ENCODE measurements around the gene AUTS2.

Gene AUTS2

GRCh38 chr7:70029993-70030392, 431.7 kb downstream of the AUTS2 start:
- FAIRE-seq (no peak), DNase-seq (ENCODE audit: insufficient read length) (no peak)
- no peak for TF ChIP-seq POLR2AphosphoS5 (IDR thresholded peaks at IDR 0.05; ENCODE audit: low read depth, low read length)
- no peak for TF ChIP-seq POLR2A (IDR thresholded peaks at IDR 0.05; ENCODE audit: low read depth, low read length)
- no peak for TF ChIP-seq TAF1 (IDR thresholded peaks at IDR 0.05; ENCODE audit: borderline replicate concordance, low read depth, low read length)

- TF ChIP-seq POLR2AphosphoS5 (IDR thresholded peaks at IDR 0.05; ENCODE audit: low read depth, low read length) (no peak), POLR2A (IDR thresholded peaks at IDR 0.05; ENCODE audit: low read depth, low read length) (no peak), TAF1 (IDR thresholded peaks at IDR 0.05; ENCODE audit: borderline replicate concordance, low read depth, low read length) (no peak)
- FAIRE-seq (no peak), DNase-seq (ENCODE audit: insufficient read length) (no peak)
Measured at GRCh38 chr7:70030745-70031144, 432.5 kb downstream of the AUTS2 start.

GRCh38 chr7:70031245-70031644, 433.0 kb downstream of the AUTS2 start:
- DNase-seq (ENCODE audit: insufficient read length), result no peak
- TF ChIP-seq POLR2AphosphoS5 (IDR thresholded peaks at IDR 0.05; ENCODE audit: low read depth, low read length) (no peak), TAF1 (IDR thresholded peaks at IDR 0.05; ENCODE audit: borderline replicate concordance, low read depth, low read length) (no peak), POLR2A (IDR thresholded peaks at IDR 0.05; ENCODE audit: low read depth, low read length) (no peak)
- no peak for FAIRE-seq

- no peak for TF ChIP-seq TAF1 (IDR thresholded peaks at IDR 0.05; ENCODE audit: borderline replicate concordance, low read depth, low read length)
- TF ChIP-seq POLR2A (IDR thresholded peaks at IDR 0.05; ENCODE audit: low read depth, low read length), result no peak
- no peak for TF ChIP-seq POLR2AphosphoS5 (IDR thresholded peaks at IDR 0.05; ENCODE audit: low read depth, low read length)
- DNase-seq (ENCODE audit: insufficient read length), result no peak
- no peak for FAIRE-seq
Measured at GRCh38 chr7:70032649-70033048, 434.4 kb downstream of the AUTS2 start.

- TF ChIP-seq POLR2AphosphoS5 (IDR thresholded peaks at IDR 0.05; ENCODE audit: low read depth, low read length), result no peak
- FAIRE-seq (no peak), DNase-seq (ENCODE audit: insufficient read length) (no peak)
Measured at GRCh38 chr7:70033226-70033625, 435.0 kb downstream of the AUTS2 start.

GRCh38 chr7:70034999-70035398, 436.7 kb downstream of the AUTS2 start:
- FAIRE-seq (no peak), DNase-seq (ENCODE audit: insufficient read length) (no peak)
- no peak for TF ChIP-seq TAF1 (IDR thresholded peaks at IDR 0.05; ENCODE audit: borderline replicate concordance, low read depth, low read length)
- TF ChIP-seq POLR2A (IDR thresholded peaks at IDR 0.05; ENCODE audit: low read depth, low read length), result no peak
- TF ChIP-seq POLR2AphosphoS5 (IDR thresholded peaks at IDR 0.05; ENCODE audit: low read depth, low read length), result no peak

- no peak for FAIRE-seq
- TF ChIP-seq TAF1 (IDR thresholded peaks at IDR 0.05; ENCODE audit: borderline replicate concordance, low read depth, low read length), result no peak
- TF ChIP-seq POLR2AphosphoS5 (IDR thresholded peaks at IDR 0.05; ENCODE audit: low read depth, low read length), result no peak
- TF ChIP-seq POLR2A (IDR thresholded peaks at IDR 0.05; ENCODE audit: low read depth, low read length), result no peak
Measured at GRCh38 chr7:70035519-70035918, 437.2 kb downstream of the AUTS2 start.

GRCh38 chr7:70035955-70036354, 437.7 kb downstream of the AUTS2 start:
- FAIRE-seq (no peak), DNase-seq (ENCODE audit: insufficient read length) (no peak)
- TF ChIP-seq POLR2AphosphoS5 (IDR thresholded peaks at IDR 0.05; ENCODE audit: low read depth, low read length), result no peak
- no peak for TF ChIP-seq POLR2A (IDR thresholded peaks at IDR 0.05; ENCODE audit: low read depth, low read length)
- TF ChIP-seq TAF1 (IDR thresholded peaks at IDR 0.05; ENCODE audit: borderline replicate concordance, low read depth, low read length), result no peak

More at GRCh38 chr7:70035519-70035918, 437.2 kb downstream of the AUTS2 start:
- no peak for DNase-seq (ENCODE audit: insufficient read length)

GRCh38 chr7:70036695-70037094, 438.4 kb downstream of the AUTS2 start:
- TF ChIP-seq POLR2AphosphoS5 (IDR thresholded peaks at IDR 0.05; ENCODE audit: low read depth, low read length) (no peak), POLR2A (IDR thresholded peaks at IDR 0.05; ENCODE audit: low read depth, low read length) (no peak), TAF1 (IDR thresholded peaks at IDR 0.05; ENCODE audit: borderline replicate concordance, low read depth, low read length) (no peak)
- FAIRE-seq (no peak), DNase-seq (ENCODE audit: insufficient read length) (no peak)

- TF ChIP-seq POLR2A (IDR thresholded peaks at IDR 0.05; ENCODE audit: low read depth, low read length) (no peak), POLR2AphosphoS5 (IDR thresholded peaks at IDR 0.05; ENCODE audit: low read depth, low read length) (no peak), TAF1 (IDR thresholded peaks at IDR 0.05; ENCODE audit: borderline replicate concordance, low read depth, low read length) (no peak)
- no peak for FAIRE-seq
- DNase-seq (ENCODE audit: insufficient read length), result no peak
Measured at GRCh38 chr7:70037171-70037933, 439.1 kb downstream of the AUTS2 start.

- FAIRE-seq, result no peak
- TF ChIP-seq POLR2A (IDR thresholded peaks at IDR 0.05; ENCODE audit: low read depth, low read length) (no peak), POLR2AphosphoS5 (IDR thresholded peaks at IDR 0.05; ENCODE audit: low read depth, low read length) (no peak), TAF1 (IDR thresholded peaks at IDR 0.05; ENCODE audit: borderline replicate concordance, low read depth, low read length) (no peak)
Measured at GRCh38 chr7:70040051-70040450, 441.8 kb downstream of the AUTS2 start.

GRCh38 chr7:70040970-70041766, 442.9 kb downstream of the AUTS2 start:
- FAIRE-seq (no peak), DNase-seq (ENCODE audit: insufficient read length) (no peak)
- TF ChIP-seq POLR2AphosphoS5 (IDR thresholded peaks at IDR 0.05; ENCODE audit: low read depth, low read length) (no peak), POLR2A (IDR thresholded peaks at IDR 0.05; ENCODE audit: low read depth, low read length) (no peak)

More at GRCh38 chr7:70040051-70040450, 441.8 kb downstream of the AUTS2 start:
- DNase-seq (ENCODE audit: insufficient read length), result no peak
